HG03097 (cell line): ENCODE data around the gene ZNF280B.

Experiments
- ATAC-seq: cut with Tn5 transposase; IDR thresholded peaks from one replicate; pipeline ENCODE4 v1.9.1; 2021; ENCODE audit not compliant: unreplicated experiment, low FRiP score

ZNF280B gene

GRCh38 chr22:22508274-22509176, at the start of gene ZNF280B:
Gene ZNF280B, minus strand, starts transcription at chr22:22508742. Its CDS starts 19,344 bp downstream, at chr22:22489398.
- peak; percentile 95 for ATAC-seq

- ATAC-seq = no peak
Observed at GRCh38 chr22:22556995-22557925, 48.7 kb upstream of the ZNF280B start.

GRCh38 chr22:22556578-22556977, 48.0 kb upstream of the ZNF280B start:
- no peak for ATAC-seq

- ATAC-seq = no peak
Observed at GRCh38 chr22:22555596-22555995, 47.1 kb upstream of the ZNF280B start.

- ATAC-seq = no peak
Observed at GRCh38 chr22:22554587-22555284, 46.2 kb upstream of the ZNF280B start.

GRCh38 chr22:22553735-22554586, 45.4 kb upstream of the ZNF280B start:
- no peak for ATAC-seq

GRCh38 chr22:22553141-22553540, 44.6 kb upstream of the ZNF280B start:
- ATAC-seq = no peak

GRCh38 chr22:22552630-22553029, 44.1 kb upstream of the ZNF280B start:
- no peak for ATAC-seq

- ATAC-seq = no peak
Observed at GRCh38 chr22:22550789-22551434, 42.4 kb upstream of the ZNF280B start.

GRCh38 chr22:22548910-22549309, 40.4 kb upstream of the ZNF280B start:
- ATAC-seq = no peak

GRCh38 chr22:22548317-22548716, 39.8 kb upstream of the ZNF280B start:
- no peak for ATAC-seq

- ATAC-seq = no peak
Observed at GRCh38 chr22:22547692-22548300, 39.3 kb upstream of the ZNF280B start.

GRCh38 chr22:22547226-22547625, 38.7 kb upstream of the ZNF280B start:
- ATAC-seq = no peak

GRCh38 chr22:22546490-22546889, 37.9 kb upstream of the ZNF280B start:
- no peak for ATAC-seq

GRCh38 chr22:22545084-22545483, 36.5 kb upstream of the ZNF280B start:
- no peak for ATAC-seq

GRCh38 chr22:22538226-22538989, 29.9 kb upstream of the ZNF280B start:
- no peak for ATAC-seq

GRCh38 chr22:22536916-22537315, 28.4 kb upstream of the ZNF280B start:
- no peak for ATAC-seq

GRCh38 chr22:22536515-22536914, 28.0 kb upstream of the ZNF280B start:
- no peak for ATAC-seq
